Gastroesophageal sphincter (tissue), 3 donors: ENCODE data around the gene PLCB1.

Source experiments
- CTCF ChIP-seq, 4 experiments: fragments of 200-600 bp in 2 of 4; fragments of 450-650 bp in 2 of 4; sonication (generic) in 1 of 4; IDR thresholded peaks; one replicate each; pipeline ENCODE4 v1.5.1; 2017 to 2019; ENCODE audit warnings: antibody characterized with exemption in 4 of 4, mild to moderate bottlenecking in 2 of 4, moderate library complexity in 2 of 4
- EP300 ChIP-seq: sonication (generic); formaldehyde crosslinking; IDR thresholded peaks from one replicate; pipeline ENCODE4 v1.6.1; 2017; ENCODE audit warnings: antibody characterized with exemption, mild to moderate bottlenecking
- POLR2A ChIP-seq, 2 donors: fragments of 450-650 bp; IDR thresholded peaks; one replicate each; pipeline ENCODE4 v1.6.1; 2017; ENCODE audit warnings: antibody characterized with exemption in 2 of 2, mild to moderate bottlenecking in 2 of 2, moderate library complexity in 1 of 2
- POLR2AphosphoS5 ChIP-seq: sonication (generic); formaldehyde crosslinking; IDR thresholded peaks from one replicate; pipeline ENCODE4 v1.6.1; 2017; ENCODE audit warnings: antibody characterized with exemption

- TF ChIP-seq CTCF (IDR thresholded peaks at IDR 0.05) (no peak), POLR2AphosphoS5 (no peak), EP300 (no peak), POLR2A (IDR thresholded peaks at IDR 0.05) (no peak)
Observed at GRCh38 chr20:8427419-8428040, 295.5 kb downstream of the PLCB1 start.
